ENCODE measurements around the gene CHMP5. TPM values are rescaled to one million over a fixed set of nuclear protein-coding genes. Genes with fewer than 3 reads are reported as not detected.
A peak's percentile ranks its signal among the peaks of the same experiment; 100 is the strongest.

CHMP5 gene
- total and polyA plus RNA-seq, 10 of the 15 experiments (the other 5 are each of a cell fraction or from before 2014, with no cell fraction given) = 40.3 to 179 (median 78.6) TPM

GRCh38 chr9:33294670-33295432 lies 30.0 kb downstream of the CHMP5 start (continued):
- no peak for TF ChIP-seq ELK1 (IDR thresholded peaks at IDR 0.05; ENCODE audit: low read depth, low read length)
- TF ChIP-seq IKZF2 (IDR thresholded peaks at IDR 0.05) = peak in 1 of 2 experiments; percentile 8; a peak in 1 of 4 replicates
- peak; percentile 42 for TF ChIP-seq IKZF1 (conservative IDR thresholded peaks at IDR 0.05)

GRCh38 chr9:33295571-33295970 lies 30.7 kb downstream of the CHMP5 start:
- in situ Hi-C loops (cut with MboI) (loop anchor here (5.0 kb wide), 1 partner anchor 48 kb away; no protein-coding TSS in a partner anchor), intact Hi-C loops (cut with micrococcal nuclease; ENCODE audit: unreplicated experiment) (loop anchor here (10.0 kb wide), 1 partner anchor 131 kb away; the partner anchor contains the start of gene B4GALT1)
- DNase-seq (ENCODE audit: low read depth, low spot score) (peak; percentile 43), FAIRE-seq (peak; percentile 84), ATAC-seq (peak; percentile 60)
- Histone ChIP-seq H3K4me1 (ENCODE audit: control insufficient read depth, insufficient read depth, low read length) (peaks cover 31% of the 10 kb centered on the region), H3K36me3 (ENCODE audit: control insufficient read depth in 2 of 2, insufficient read depth in 2 of 2, low read length in 1 of 2) (peaks cover 4 to 38% of the 10 kb centered on the region in 2 experiments; a peak in 3 of 4 replicates), H3K4me3 (peak overlapping the region; percentile 67), H3K9ac (ENCODE audit: control insufficient read depth, insufficient read depth, low read length) (peak overlapping the region; percentile 46), H4K20me1 (ENCODE audit: control insufficient read depth, insufficient read depth) (no peaks in the 10 kb centered on the region), H3K27ac (ENCODE audit: control insufficient read depth, insufficient read depth) (peak overlapping the region; percentile 77), H2AFZ (ENCODE audit: control insufficient read depth, low read depth, low read length) (no peak overlapping the region), H3K4me2 (ENCODE audit: control insufficient read depth, insufficient read depth) (peak overlapping the region; percentile 90), H3K79me2 (ENCODE audit: control insufficient read depth, insufficient read depth, low read length) (peaks cover 97% of the 10 kb centered on the region), H3K27me3 (replicated peaks in 1 of 2; ENCODE audit: control insufficient read depth in 2 of 2, insufficient read depth in 2 of 2, low read length in 1 of 2) (no peaks in the 10 kb centered on the region), H3K9me3 (replicated peaks; ENCODE audit: control insufficient read depth, insufficient read depth, low read length) (no peaks in the 10 kb centered on the region)
- ChIA-PET SMC1A (ENCODE audit: uncharacterized antibody, unreplicated experiment) (interaction anchor here (0.7 to 1.3 kb wide), 2 partner anchors 9 to 158 kb away, joined by 3 read pairs; no protein-coding TSS in a partner anchor), POLR2A (interaction anchor here (0.9 kb wide), 1 partner anchor 178 kb away, joined by 4 read pairs; the partner anchor contains the start of gene NOL6), RAD21 (ENCODE audit: unreplicated experiment) (interaction anchor here (2.9 kb wide), 1 partner anchor 8 kb away, joined by 13 read pairs; no protein-coding TSS in a partner anchor), CTCF (interaction anchor here (1.1 to 3.6 kb wide), 2 partner anchors 9 to 23 kb away, joined by 3 to 32 read pairs; no protein-coding TSS in a partner anchor)
- TF ChIP-seq CHD4 (IDR thresholded peaks at IDR 0.05) (no peak), NRF1 (conservative IDR thresholded peaks at IDR 0.05; ENCODE audit: low read depth, low read length) (no peak), FOS (IDR thresholded peaks at IDR 0.05; ENCODE audit: borderline replicate concordance, extremely low read depth, insufficient read length) (no peak), JUNB (IDR thresholded peaks at IDR 0.05) (peak; percentile 57), POLR2AphosphoS2 (IDR thresholded peaks at IDR 0.05; ENCODE audit: low read depth, low read length) (0 out of 2 replicates have a peak, but pooled peaks have one; percentile 39), CREM (IDR thresholded peaks at IDR 0.05; ENCODE audit: low read depth) (0 out of 2 replicates have a peak, but pooled peaks have one; percentile 6), NR2C2 (IDR thresholded peaks at IDR 0.05; ENCODE audit: borderline replicate concordance, control insufficient read depth, insufficient read length, low read depth) (no peak), CREB1 (IDR thresholded peaks at IDR 0.05; ENCODE audit: low read depth) (0 out of 2 replicates have a peak, but pooled peaks have one; percentile 15), RUNX3 (IDR thresholded peaks at IDR 0.05; ENCODE audit: low read length) (peak; percentile 53), ZNF384 (IDR thresholded peaks at IDR 0.05; ENCODE audit: borderline replicate concordance, low read depth, low read length) (peak; percentile 69; the same call in 1 of the 2 replicates), BHLHE40 (IDR thresholded peaks at IDR 0.05; ENCODE audit: borderline replicate concordance in 1 of 2, low read depth in 2 of 2, low read length in 1 of 2) (0 out of 4 replicates have a peak, but pooled peaks of 1 of the 2 experiments have one; percentile 19), POU2F2 (IDR thresholded peaks at IDR 0.05; ENCODE audit: borderline replicate concordance, low read depth, low read length) (peak; percentile 36; the same call in 1 of the 3 replicates), BCL3 (IDR thresholded peaks at IDR 0.05; ENCODE audit: borderline replicate concordance, insufficient read depth, low read depth, low read length, poor library complexity, severe bottlenecking) (no peak)
- WGBS (ENCODE audit: insufficient coverage, insufficient replicate concordance, low lambda C conversion rate, missing lambda C conversion rate) = 1% methylated on average over 2 of the region's 2 CpGs
- BruUV-seq (replicated peaks) = no TSS peak
